Activated CD8-positive, alpha-beta T cell treated with anti-CD3 and anti-CD28 coated beads, Interleukin-2, amount 10 ng/mL, durations not matched to agents 7 days and 5 days (primary cell): ENCODE results near the gene STX1B. TPM values are rescaled to one million over a fixed set of nuclear protein-coding genes. Genes with fewer than 3 reads are reported as not detected.
A peak's percentile ranks its signal among the peaks of the same experiment; 100 is the strongest.
"Not testable (repeated sequence)": the region's sequence is repeated elsewhere in the genome, so short reads cannot be mapped to it uniquely, and the experiment has no call there.

Source experiments
- ATAC-seq: fragments of 150-1000 bp; cut with Tn5 transposase; one replicate; pipeline ENCODE4 v1.10.0; 2021; ENCODE audit warnings: moderate library complexity
- CTCF ChIA-PET: fragments of 350-600 bp; sonication (Branson Sonifier 250); formaldehyde crosslinking; loops from one replicate; lab custom pipeline; 2021; ENCODE audit warnings: antibody characterized with exemption; lab: Charles Lee
- POLR2A ChIA-PET: fragments of 350-600 bp; sonication (Branson Sonifier 250); formaldehyde crosslinking; loops from one replicate; lab custom pipeline; 2021; ENCODE audit warnings: antibody characterized with exemption; lab: Charles Lee
- DNase-seq: peaks from one replicate; pipeline ENCODE4 v3.0.0-alpha.2; 2020
- H3K27ac Mint-ChIP-seq: one replicate; pipeline ENCODE4 v1.8.0; 2021; ENCODE audit warnings: mild to moderate bottlenecking, mixed read lengths
- H3K27me3 Mint-ChIP-seq: one replicate; pipeline ENCODE4 v1.8.0; 2021; ENCODE audit warnings: low read depth, mixed read lengths
- H3K36me3 Mint-ChIP-seq: one replicate; pipeline ENCODE4 v1.8.0; 2021; ENCODE audit warnings: low read depth, mixed read lengths
- H3K4me1 Mint-ChIP-seq: one replicate; pipeline ENCODE4 v1.8.0; 2021; ENCODE audit warnings: low read depth, mixed read lengths
- H3K4me3 Mint-ChIP-seq: one replicate; pipeline ENCODE4 v1.8.0; 2021; ENCODE audit warnings: mild to moderate bottlenecking, mixed read lengths
- H3K9me3 Mint-ChIP-seq: one replicate; pipeline ENCODE4 v1.8.0; 2022; ENCODE audit warnings: mixed read lengths; ENCODE audit not compliant: insufficient read depth
- total RNA-seq, 2 experiments: library from RNA; stranded (reverse); gene quantifications; one replicate each; pipeline ENCODE4 v1.2.3, GENCODE V29; 2021

Gene STX1B
- total RNA-seq, 2 experiments from 2014 or later: 1.7 to 2.2 TPM

- H3K4me1 Mint-ChIP-seq: peaks cover 26% of the 10 kb centered on the region
- no peaks in the 10 kb centered on the region for H3K27me3 Mint-ChIP-seq
- CTCF ChIA-PET: no interaction called here
- peak within 1 kb of the TSS; percentile 94 for H3K27ac Mint-ChIP-seq
- H3K4me3 Mint-ChIP-seq: peak within 1 kb of the TSS; percentile 96
- DNase-seq: peak; percentile 99
- peak; percentile 84 for ATAC-seq
- H3K9me3 Mint-ChIP-seq: no peaks in the 10 kb centered on the region
- peaks cover 20% of the 10 kb centered on the region for H3K36me3 Mint-ChIP-seq
- POLR2A ChIA-PET: interaction anchor here (1.1 to 1.7 kb wide), 4 partner anchors 13 to 85 kb away, joined by 3 to 6 read pairs (median 3); partner anchors contain the start of genes ZNF646 and ZNF668
These were observed 22.6 kb upstream of the STX1B start, which contains the start of gene STX4 for GRCh38 chr16:31032736-31033708. TSS of gene STX4 (plus strand) at chr16:31033558. CDS start at chr16:31033806, 248 bp downstream.

GRCh38 chr16:31031276-31031675 lies 20.8 kb upstream of the STX1B start:
- H3K4me3 Mint-ChIP-seq: no peak overlapping the region

GRCh38 chr16:31029272-31029671 lies 18.8 kb upstream of the STX1B start:
- CTCF ChIA-PET: no interaction called here
- H3K4me3 Mint-ChIP-seq: no peak overlapping the region
- H3K27ac Mint-ChIP-seq: no peak overlapping the region
- no peak for ATAC-seq
- no peaks in the 10 kb centered on the region for H3K9me3 Mint-ChIP-seq
- DNase-seq: no peak
- H3K4me1 Mint-ChIP-seq: peaks cover 17% of the 10 kb centered on the region
- H3K27me3 Mint-ChIP-seq: no peaks in the 10 kb centered on the region
- peaks cover 4% of the 10 kb centered on the region for H3K36me3 Mint-ChIP-seq
- POLR2A ChIA-PET: no interaction called here

More at GRCh38 chr16:31031276-31031675, 20.8 kb upstream of the STX1B start:
- no peak for DNase-seq
- H3K27ac Mint-ChIP-seq: no peak overlapping the region
- H3K27me3 Mint-ChIP-seq: no peaks in the 10 kb centered on the region
- ChIA-PET CTCF (interaction anchor here (1.0 kb wide), 1 partner anchor 43 kb away, joined by 3 read pairs; the partner anchor contains the start of genes ZNF646 and ZNF668), POLR2A (no interaction called here)
- H3K4me1 Mint-ChIP-seq: peaks cover 24% of the 10 kb centered on the region
- no peak for ATAC-seq
- H3K9me3 Mint-ChIP-seq: no peaks in the 10 kb centered on the region
- peaks cover 16% of the 10 kb centered on the region for H3K36me3 Mint-ChIP-seq

- Mint-ChIP-seq H3K4me1 (peaks cover 13% of the 10 kb centered on the region), H3K27me3 (no peaks in the 10 kb centered on the region), H3K9me3 (no peaks in the 10 kb centered on the region), H3K27ac (no peak overlapping the region), H3K4me3 (no peak overlapping the region), H3K36me3 (no peaks in the 10 kb centered on the region)
- no peak for ATAC-seq
- ChIA-PET POLR2A (interaction anchor here (1.2 kb wide), 1 partner anchor 48 kb away, joined by 4 read pairs; the partner anchor contains the start of genes ZNF646 and ZNF668), CTCF (no interaction called here)
- no peak for DNase-seq
These were observed 14.9 kb upstream of the STX1B start for GRCh38 chr16:31025339-31025738.

GRCh38 chr16:31023627-31024226 lies 13.3 kb upstream of the STX1B start:
- POLR2A ChIA-PET: no interaction called here
- H3K36me3 Mint-ChIP-seq: no peaks in the 10 kb centered on the region
- no peaks in the 10 kb centered on the region for H3K9me3 Mint-ChIP-seq
- DNase-seq (no peak), ATAC-seq (no peak)
- no peak overlapping the region for H3K27ac Mint-ChIP-seq
- no peak overlapping the region for H3K4me3 Mint-ChIP-seq
- CTCF ChIA-PET: interaction anchor here (1.0 to 1.7 kb wide), 2 partner anchors 38 to 70 kb away, joined by 4 read pairs; no protein-coding TSS in a partner anchor
- H3K4me1 Mint-ChIP-seq: peaks cover 13% of the 10 kb centered on the region
- H3K27me3 Mint-ChIP-seq: no peaks in the 10 kb centered on the region

GRCh38 chr16:31023252-31023602 lies 12.8 kb upstream of the STX1B start:
- POLR2A ChIA-PET: no interaction called here
- Mint-ChIP-seq H3K4me1 (peaks cover 13% of the 10 kb centered on the region), H3K9me3 (no peaks in the 10 kb centered on the region), H3K27me3 (no peaks in the 10 kb centered on the region), H3K4me3 (no peak overlapping the region), H3K36me3 (no peaks in the 10 kb centered on the region), H3K27ac (no peak overlapping the region)
- DNase-seq: no peak
- CTCF ChIA-PET: interaction anchor here (1.0 to 1.7 kb wide), 2 partner anchors 37 to 69 kb away, joined by 4 read pairs; no protein-coding TSS in a partner anchor
- no peak for ATAC-seq

GRCh38 chr16:31022544-31023251 lies 12.3 kb upstream of the STX1B start:
- peak overlapping the region; percentile 48 for H3K27ac Mint-ChIP-seq
- POLR2A ChIA-PET: no interaction called here
- no peak for DNase-seq
- H3K27me3 Mint-ChIP-seq: no peaks in the 10 kb centered on the region
- peak; percentile 36 for ATAC-seq
- H3K36me3 Mint-ChIP-seq: no peaks in the 10 kb centered on the region
- H3K4me1 Mint-ChIP-seq: peaks cover 13% of the 10 kb centered on the region
- CTCF ChIA-PET: interaction anchor here (1.0 kb wide), 2 partner anchors 69 to 120 kb away, joined by 3 to 4 read pairs; no protein-coding TSS in a partner anchor
- H3K9me3 Mint-ChIP-seq: no peaks in the 10 kb centered on the region
- no peak overlapping the region for H3K4me3 Mint-ChIP-seq

- Mint-ChIP-seq H3K9me3 (no peaks in the 10 kb centered on the region), H3K4me3 (no peak overlapping the region), H3K4me1 (peaks cover 13% of the 10 kb centered on the region), H3K27ac (no peak overlapping the region), H3K27me3 (peaks cover 4% of the 10 kb centered on the region), H3K36me3 (no peaks in the 10 kb centered on the region)
- ATAC-seq: no peak
- no peak for DNase-seq
- ChIA-PET POLR2A (no interaction called here), CTCF (interaction anchor here (1.0 kb wide), 1 partner anchor 35 kb away, joined by 4 read pairs; the partner anchor contains the start of gene HSD3B7)
These were observed 10.1 kb upstream of the STX1B start for GRCh38 chr16:31020536-31020935.

GRCh38 chr16:31017756-31018155 lies 7.3 kb upstream of the STX1B start:
- ATAC-seq, H3K4me1 Mint-ChIP-seq, DNase-seq, CTCF ChIA-PET, H3K9me3 Mint-ChIP-seq, POLR2A ChIA-PET, H3K36me3 Mint-ChIP-seq, H3K27ac Mint-ChIP-seq, H3K4me3 Mint-ChIP-seq: not testable (repeated sequence)
- peaks cover 21% of the 10 kb centered on the region for H3K27me3 Mint-ChIP-seq

- ChIA-PET POLR2A (no interaction called here), CTCF (interaction anchor here (1.3 kb wide), 1 partner anchor 32 kb away, joined by 3 read pairs; no protein-coding TSS in a partner anchor)
- Mint-ChIP-seq H3K9me3 (no peaks in the 10 kb centered on the region), H3K27ac (no peak overlapping the region), H3K4me3 (no peak overlapping the region), H3K4me1 (peaks cover 6% of the 10 kb centered on the region), H3K27me3 (peaks cover 35% of the 10 kb centered on the region), H3K36me3 (no peaks in the 10 kb centered on the region)
- ATAC-seq: no peak
- DNase-seq: no peak
These were observed 5.6 kb upstream of the STX1B start for GRCh38 chr16:31016018-31016417.

GRCh38 chr16:31013292-31013691 lies 2.9 kb upstream of the STX1B start:
- peaks cover 44% of the 10 kb centered on the region for H3K27me3 Mint-ChIP-seq
- CTCF ChIA-PET, ATAC-seq, H3K36me3 Mint-ChIP-seq, DNase-seq, H3K9me3 Mint-ChIP-seq, POLR2A ChIA-PET, H3K4me3 Mint-ChIP-seq, H3K27ac Mint-ChIP-seq: not testable (repeated sequence)
- peaks cover 16% of the 10 kb centered on the region for H3K4me1 Mint-ChIP-seq
